NOMO-1 treated with dmso at 0.1 percent for 144 hours (cell line): Measurements from ENCODE around the gene NAXE.
"Not testable (repeated sequence)": the region's sequence is repeated elsewhere in the genome, so short reads cannot be mapped to it uniquely, and the experiment has no call there.

Experiments used
- DNase-seq: peaks from one replicate; lab custom pipeline; 2025; ENCODE audit not compliant: unreplicated experiment; lab: John Stamatoyannopoulos, UW

NAXE gene

GRCh38 chr1:156622581-156623297, 31.2 kb downstream of the NAXE start:
- DNase-seq, result no peak

DNA sequence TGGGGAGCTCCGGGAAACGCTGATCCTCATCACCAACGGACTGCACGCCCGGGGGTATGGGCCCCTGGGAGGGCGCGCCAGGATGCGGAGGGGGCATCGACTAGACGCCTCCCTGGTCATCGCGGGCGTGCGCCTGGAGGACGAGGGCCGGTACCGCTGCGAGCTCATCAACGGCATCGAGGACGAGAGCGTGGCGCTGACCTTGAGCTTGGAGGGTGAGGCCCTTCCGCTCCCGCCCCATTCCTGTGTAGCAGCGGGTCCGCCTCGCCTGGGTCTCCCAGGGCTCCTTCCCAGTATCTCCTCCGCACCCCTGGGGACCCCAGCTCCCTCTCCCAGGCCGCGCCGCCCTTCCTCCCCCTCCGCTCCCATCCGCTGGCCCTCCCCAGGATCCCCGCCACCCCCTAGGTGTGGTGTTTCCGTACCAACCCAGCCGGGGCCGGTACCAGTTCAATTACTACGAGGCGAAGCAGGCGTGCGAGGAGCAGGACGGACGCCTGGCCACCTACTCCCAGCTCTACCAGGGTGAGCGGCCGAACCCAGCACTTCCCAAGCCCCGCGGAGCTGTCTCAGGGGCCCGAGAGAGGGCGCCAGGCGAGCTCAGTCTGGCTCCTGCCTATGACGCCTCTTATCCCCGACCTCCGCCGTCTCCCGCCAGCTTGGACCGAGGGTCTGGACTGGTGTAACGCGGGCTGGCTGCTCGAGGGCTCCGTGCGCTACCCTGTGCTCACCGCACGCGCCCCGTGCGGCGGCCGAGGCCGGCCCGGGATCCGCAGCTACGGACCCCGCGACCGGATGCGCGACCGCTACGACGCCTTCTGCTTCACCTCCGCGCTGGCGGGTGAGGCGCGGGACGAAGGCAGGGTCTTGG, 32.6 kb downstream of the NAXE start:
- peak; percentile 27 for DNase-seq

DNA sequence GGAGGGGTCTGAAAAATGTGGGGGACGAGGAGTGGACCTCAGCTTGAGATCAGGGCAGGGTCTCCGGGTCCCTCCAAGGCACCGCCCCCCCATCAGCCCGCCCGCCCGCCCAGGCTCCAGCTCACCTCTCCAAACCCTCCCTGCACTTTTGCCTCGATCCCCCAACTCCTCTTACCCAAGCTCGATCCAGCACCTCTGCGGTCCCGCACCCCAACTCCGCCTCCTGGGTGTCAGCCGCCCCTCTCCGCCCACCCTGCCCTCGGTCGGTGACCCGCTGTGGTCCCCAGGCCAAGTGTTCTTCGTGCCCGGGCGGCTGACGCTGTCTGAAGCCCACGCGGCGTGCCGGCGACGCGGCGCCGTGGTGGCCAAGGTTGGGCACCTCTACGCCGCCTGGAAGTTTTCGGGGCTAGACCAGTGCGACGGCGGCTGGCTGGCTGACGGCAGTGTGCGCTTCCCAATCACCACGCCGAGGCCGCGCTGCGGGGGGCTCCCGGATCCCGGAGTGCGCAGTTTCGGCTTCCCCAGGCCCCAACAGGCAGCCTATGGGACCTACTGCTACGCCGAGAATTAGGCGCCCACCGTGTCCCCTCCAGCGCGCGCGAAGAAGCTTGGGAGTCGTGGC, 33.3 kb downstream of the NAXE start:
- DNase-seq, result no peak

- DNase-seq, result no peak
Observed at GRCh38 chr1:156625436-156626078, 34.0 kb downstream of the NAXE start.

GRCh38 chr1:156626079-156626438, 34.5 kb downstream of the NAXE start:
- no peak for DNase-seq

DNA sequence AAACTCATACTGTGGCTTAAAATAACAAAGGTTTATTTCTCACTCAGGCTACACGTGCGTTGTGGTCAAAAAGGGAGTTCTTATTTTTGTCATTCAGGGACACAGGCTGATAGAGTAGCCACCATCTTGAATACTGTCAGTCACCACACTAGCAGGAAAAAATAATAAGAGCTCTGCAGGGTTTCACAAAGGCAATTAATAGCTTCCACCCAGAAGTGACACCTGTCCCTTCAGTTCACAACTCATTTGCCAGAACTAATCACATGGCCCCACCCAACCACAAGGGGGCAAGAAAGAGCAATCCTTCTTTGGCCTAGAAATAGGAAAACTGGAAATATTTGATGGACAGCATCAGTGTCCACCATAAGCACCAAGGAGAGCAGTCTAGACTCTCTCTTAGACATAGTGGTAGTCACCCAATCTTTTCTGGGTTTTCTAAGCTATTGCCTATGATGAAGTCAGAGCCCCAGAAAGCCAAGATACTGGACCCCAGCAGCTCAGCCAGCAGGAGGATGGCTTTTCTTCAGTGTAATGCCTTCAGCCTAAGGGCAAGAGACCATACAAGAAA, 35.8 kb downstream of the NAXE start:
- peak; percentile 20 for DNase-seq

GRCh38 chr1:156629823-156630449, 38.4 kb downstream of the NAXE start:
- DNase-seq, result no peak

DNA sequence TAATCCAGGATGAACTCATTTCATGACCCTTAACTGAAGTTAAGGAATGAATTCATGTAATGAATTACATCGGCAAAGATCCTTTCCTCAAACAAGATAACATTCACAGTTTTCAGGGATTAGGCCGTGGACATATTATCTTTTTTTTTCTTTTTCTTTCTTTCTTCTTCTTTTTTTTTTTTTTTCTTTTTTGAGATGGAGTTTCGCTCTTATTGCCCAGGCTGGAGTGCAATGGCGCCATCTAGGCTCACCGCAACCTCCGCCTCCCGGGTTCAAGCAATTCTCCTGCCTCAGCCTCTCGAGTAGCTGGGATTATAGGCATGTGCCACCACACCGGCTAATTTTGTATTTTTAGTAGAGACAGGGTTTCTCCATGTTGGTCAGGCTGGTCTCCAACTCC, 39.6 kb downstream of the NAXE start:
- DNase-seq, result not testable (repeated sequence)

DNA sequence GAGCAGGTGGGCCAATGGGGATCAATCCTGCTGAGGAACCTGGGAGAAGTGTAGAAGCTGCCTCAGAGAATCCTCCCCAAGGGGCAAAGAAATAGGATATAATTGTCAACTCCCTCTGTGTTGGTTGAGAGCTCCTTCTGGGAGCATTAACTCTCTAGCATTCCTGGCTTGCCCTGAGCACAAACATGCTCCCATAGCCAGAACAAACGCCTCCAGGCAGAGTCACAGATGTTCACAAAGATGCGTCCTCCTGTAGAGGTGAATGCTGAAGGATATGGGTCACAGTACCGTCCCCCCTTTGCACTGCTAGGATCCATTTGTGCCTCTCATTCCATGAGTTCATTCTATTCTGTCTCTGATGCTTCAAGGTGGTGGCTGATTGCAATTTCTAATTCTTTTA, 40.8 kb downstream of the NAXE start:
- no peak for DNase-seq

DNA sequence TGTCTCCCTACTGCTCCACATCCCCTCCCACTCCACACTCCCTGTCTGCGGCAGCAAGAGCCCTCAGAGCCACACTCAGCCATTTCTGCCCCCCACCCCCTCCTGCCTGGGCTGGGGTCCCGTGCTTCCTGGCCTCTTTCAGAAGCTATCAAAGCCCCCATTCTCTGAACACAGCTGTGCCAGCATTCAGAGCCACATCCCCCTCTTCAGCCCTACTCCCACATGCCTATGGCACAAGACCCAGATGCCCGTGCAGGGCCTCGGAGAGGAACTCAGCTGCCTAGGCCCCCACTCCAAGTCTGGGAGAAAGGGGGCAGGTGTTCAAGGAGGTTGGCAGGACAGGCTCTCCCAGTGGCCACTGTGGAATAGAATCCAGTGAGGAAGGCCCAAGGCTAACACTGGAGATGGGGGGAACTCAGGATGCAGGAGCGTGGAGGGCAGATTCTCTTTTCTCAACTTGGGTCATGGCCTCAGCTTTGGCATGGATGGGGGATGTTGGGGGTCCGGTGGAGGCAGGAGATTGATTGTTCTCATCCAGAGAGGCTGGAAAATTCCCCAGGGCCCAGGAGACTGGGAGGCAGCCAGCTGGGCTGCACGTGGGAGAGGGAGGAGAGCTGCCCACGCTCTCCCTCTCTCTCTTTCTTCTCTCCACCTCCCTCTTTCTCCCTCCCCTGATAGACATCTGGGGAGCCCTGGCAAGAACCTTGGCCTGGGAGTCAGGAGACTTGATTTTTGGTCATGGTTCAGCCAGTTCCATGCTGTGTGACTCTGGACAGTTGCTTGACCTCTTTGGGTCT, 46.8 kb downstream of the NAXE start:
- no peak for DNase-seq

DNA sequence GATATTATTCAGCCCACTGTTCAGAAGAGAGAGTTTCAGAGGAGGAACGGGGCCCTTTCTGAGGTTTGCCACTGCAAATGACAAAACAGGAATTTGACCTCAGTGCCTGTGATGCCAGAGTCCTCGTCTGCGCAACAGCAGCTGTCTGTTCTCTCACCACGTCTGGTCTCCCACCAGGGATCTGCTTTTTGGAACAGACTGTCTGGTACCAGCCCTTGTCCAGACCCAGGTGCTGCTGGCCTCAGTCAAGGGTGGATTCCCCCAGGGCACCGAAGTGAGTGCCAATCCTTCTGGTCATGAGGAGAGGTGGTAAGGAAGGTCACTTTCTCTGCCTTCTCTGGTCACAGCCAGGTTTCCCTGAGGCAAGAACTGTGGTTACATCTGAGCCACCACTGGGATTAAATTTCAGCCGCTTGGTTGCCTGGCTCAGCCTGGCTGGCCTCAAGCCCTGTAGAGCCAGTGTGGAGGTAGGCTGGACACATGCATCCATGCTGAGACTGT, 48.1 kb downstream of the NAXE start:
- DNase-seq, result no peak

- DNase-seq, result no peak
Observed at GRCh38 chr1:156640842-156641706, 49.5 kb downstream of the NAXE start.

- DNase-seq, result no peak
Observed at GRCh38 chr1:156641761-156642264, 50.2 kb downstream of the NAXE start, which contains the start of gene BCAN. Gene BCAN (plus strand): TSS chr1:156642117. CDS start chr1:156646055, 3,938 bp downstream.

- no peak for DNase-seq
Observed at GRCh38 chr1:156642265-156643048, 50.9 kb downstream of the NAXE start.

GRCh38 chr1:156643049-156643777, 51.6 kb downstream of the NAXE start:
- DNase-seq, result no peak

- peak; percentile 54 for DNase-seq
Observed at GRCh38 chr1:156643778-156644092, 52.2 kb downstream of the NAXE start.
